GM06990 (cell line): Measurements from ENCODE around the gene ANO5.

Source experiments
- DNase-seq: peaks from one replicate; pipeline ENCODE4 v3.0.0-alpha.2; 2011; ENCODE audit not compliant: insufficient read length; ENCODE audit errors: extremely low read depth
- H3K27me3 ChIP-seq: replicated peaks from 2 replicates; pipeline ENCODE4 v1.6.0; 2011; ENCODE audit warnings: low read length; ENCODE audit not compliant: control insufficient read depth, insufficient read depth
- H3K36me3 ChIP-seq: 2 replicates; pipeline ENCODE4 v1.5.1; 2011; ENCODE audit warnings: low read length; ENCODE audit not compliant: control insufficient read depth, insufficient read depth
- H3K4me3 ChIP-seq: replicated peaks from 2 replicates; pipeline ENCODE4 v1.5.1; 2011; ENCODE audit warnings: low read depth, mild to moderate bottlenecking, control low read depth, low read length
- TF ChIP-seq, protein P1 (sequence below): IDR thresholded peaks from 2 replicates; pipeline ENCODE4 v1.5.1; 2011; ENCODE audit warnings: low read length, control low read depth, mild to moderate bottlenecking, inconsistent platforms; ENCODE audit not compliant: insufficient read depth, poor library complexity, severe bottlenecking

ANO5 gene

GRCh38 chr11:22177186-22177585 lies 15.7 kb upstream of the ANO5 start:
- DNase-seq, result no peak
- Histone ChIP-seq H3K27me3 (no peaks in the 10 kb centered on the region), H3K4me3 (no peak overlapping the region), H3K36me3 (no peaks in the 10 kb centered on the region)
- TF ChIP-seq, protein P1, sequence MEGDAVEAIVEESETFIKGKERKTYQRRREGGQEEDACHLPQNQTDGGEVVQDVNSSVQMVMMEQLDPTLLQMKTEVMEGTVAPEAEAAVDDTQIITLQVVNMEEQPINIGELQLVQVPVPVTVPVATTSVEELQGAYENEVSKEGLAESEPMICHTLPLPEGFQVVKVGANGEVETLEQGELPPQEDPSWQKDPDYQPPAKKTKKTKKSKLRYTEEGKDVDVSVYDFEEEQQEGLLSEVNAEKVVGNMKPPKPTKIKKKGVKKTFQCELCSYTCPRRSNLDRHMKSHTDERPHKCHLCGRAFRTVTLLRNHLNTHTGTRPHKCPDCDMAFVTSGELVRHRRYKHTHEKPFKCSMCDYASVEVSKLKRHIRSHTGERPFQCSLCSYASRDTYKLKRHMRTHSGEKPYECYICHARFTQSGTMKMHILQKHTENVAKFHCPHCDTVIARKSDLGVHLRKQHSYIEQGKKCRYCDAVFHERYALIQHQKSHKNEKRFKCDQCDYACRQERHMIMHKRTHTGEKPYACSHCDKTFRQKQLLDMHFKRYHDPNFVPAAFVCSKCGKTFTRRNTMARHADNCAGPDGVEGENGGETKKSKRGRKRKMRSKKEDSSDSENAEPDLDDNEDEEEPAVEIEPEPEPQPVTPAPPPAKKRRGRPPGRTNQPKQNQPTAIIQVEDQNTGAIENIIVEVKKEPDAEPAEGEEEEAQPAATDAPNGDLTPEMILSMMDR, result peak; percentile 19

DNA sequence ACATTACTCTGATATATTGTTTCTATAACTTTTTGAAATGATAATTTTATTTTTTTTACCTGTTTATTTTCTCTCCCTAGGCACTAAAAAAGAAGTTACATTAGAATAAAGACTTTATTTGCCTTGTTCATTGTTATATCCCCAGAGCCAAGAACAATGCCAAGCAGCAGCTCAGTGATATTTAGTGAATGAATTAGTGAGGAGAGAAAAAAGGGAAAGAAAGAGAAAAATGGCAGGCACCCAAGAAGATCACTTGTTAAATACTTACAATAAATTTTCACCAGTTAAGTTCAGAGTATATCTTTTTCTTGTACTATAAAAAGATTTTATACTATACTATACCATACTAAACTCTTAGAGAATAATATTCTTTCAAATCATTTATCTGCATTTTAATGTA lies 13.3 kb upstream of the ANO5 start:
- DNase-seq, result no peak
- Histone ChIP-seq H3K27me3 (no peaks in the 10 kb centered on the region), H3K4me3 (no peak overlapping the region), H3K36me3 (no peaks in the 10 kb centered on the region)
- TF ChIP-seq, protein P1, result no peak

DNA sequence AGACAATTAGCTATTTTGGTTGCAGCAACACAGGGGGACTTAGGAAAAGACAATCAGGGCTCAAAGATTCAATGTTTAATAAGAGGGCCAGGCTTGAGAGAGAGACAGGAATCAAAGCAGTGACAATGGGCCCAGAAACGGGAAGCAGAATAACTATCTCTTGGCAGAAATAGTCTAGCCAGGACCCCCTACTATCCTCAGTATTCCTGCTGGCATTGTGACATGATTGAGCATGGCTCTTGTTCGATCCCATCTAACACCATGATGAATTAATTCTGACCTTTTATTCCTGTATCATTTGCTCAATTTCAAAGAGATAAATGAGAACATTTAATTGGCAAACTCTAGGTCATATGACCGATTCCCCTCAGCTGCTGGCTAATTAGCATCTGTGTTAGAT lies 12.8 kb upstream of the ANO5 start:
- no peaks in the 10 kb centered on the region for H3K27me3 ChIP-seq
- DNase-seq, result no peak
- no peak overlapping the region for H3K4me3 ChIP-seq
- no peaks in the 10 kb centered on the region for H3K36me3 ChIP-seq
- TF ChIP-seq, protein P1, result no peak

DNA sequence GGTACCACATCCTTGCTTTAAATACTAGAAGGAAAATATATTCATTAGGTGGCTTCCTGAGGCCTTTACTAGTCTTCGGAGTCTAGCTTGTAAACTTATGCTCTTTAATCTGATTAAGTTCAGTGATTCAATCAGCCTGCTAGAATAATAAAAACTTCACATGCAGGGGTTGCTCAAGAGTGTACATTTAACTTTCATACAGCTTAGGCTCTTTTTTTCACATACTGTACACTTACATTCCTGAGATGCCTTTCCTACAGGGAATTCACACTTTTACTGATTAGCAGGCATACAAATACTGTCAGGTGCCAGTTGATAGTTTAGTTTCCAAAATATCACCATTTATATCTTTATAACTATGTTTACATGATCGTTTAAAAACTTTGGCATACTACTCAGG lies 3.2 kb upstream of the ANO5 start:
- TF ChIP-seq, protein P1, result no peak
- DNase-seq, result no peak
- Histone ChIP-seq H3K4me3 (no peak overlapping the region), H3K27me3 (no peaks in the 10 kb centered on the region), H3K36me3 (no peaks in the 10 kb centered on the region)

- Histone ChIP-seq H3K27me3 (no peaks in the 10 kb centered on the region), H3K4me3 (no peak overlapping the region), H3K36me3 (no peaks in the 10 kb centered on the region)
- DNase-seq, result peak; percentile 38
- TF ChIP-seq, protein P1, result no peak
Observed at GRCh38 chr11:22190827-22191463, 1.9 kb upstream of the ANO5 start.

- Histone ChIP-seq H3K36me3 (no peaks in the 10 kb centered on the region), H3K4me3 (peak overlapping the region; percentile 89), H3K27me3 (no peaks in the 10 kb centered on the region)
- TF ChIP-seq, protein P1, result peak; percentile 52
- no peak for DNase-seq
Observed at GRCh38 chr11:22192289-22192641, 620 bp upstream of the ANO5 start.
